ES-I3 (cell line): ENCODE data around the gene LRR1.

Experiments
- H3K36me3 ChIP-seq: 2 replicates; pipeline ENCODE4 v1.6.1; 2013; ENCODE audit warnings: mild to moderate bottlenecking, low read length, control low read depth, moderate library complexity; ENCODE audit not compliant: insufficient read depth
- H3K4me1 ChIP-seq: 2 replicates; pipeline ENCODE4 v1.6.1; 2013; ENCODE audit warnings: mild to moderate bottlenecking, control low read depth, low read length; ENCODE audit not compliant: insufficient read depth
- H3K9ac ChIP-seq: 2 replicates; pipeline ENCODE4 v1.6.1; 2013; ENCODE audit warnings: low read depth, mild to moderate bottlenecking, low read length, moderate library complexity
- H3K9me3 ChIP-seq: 2 replicates; pipeline ENCODE4 v1.6.1; 2013; ENCODE audit warnings: mild to moderate bottlenecking, low read length, moderate library complexity; ENCODE audit not compliant: control insufficient read depth, insufficient read depth

Gene LRR1

GRCh38 chr14:49598485-49599300, at the start of gene LRR1:
LRR1 (plus strand) TSS chr14:49598940; CDS start chr14:49599021, 81 bp downstream.
- Histone ChIP-seq H3K4me1 (0 out of 2 replicates have a peak, but pooled peaks cover 4% of the 10 kb centered on the region), H3K36me3 (no peaks in the 10 kb centered on the region), H3K9ac (peak within 1 kb of the TSS; percentile 94), H3K9me3 (no peaks in the 10 kb centered on the region)

GRCh38 chr14:49549446-49549845, 49.3 kb upstream of the LRR1 start:
- Histone ChIP-seq H3K9ac (no peak overlapping the region), H3K36me3 (no peaks in the 10 kb centered on the region), H3K9me3 (peaks cover 3% of the 10 kb centered on the region; the same call in 1 of the 2 replicates), H3K4me1 (peaks cover 13% of the 10 kb centered on the region)

- Histone ChIP-seq H3K9me3 (peaks cover 3% of the 10 kb centered on the region; the same call in 1 of the 2 replicates), H3K9ac (no peak overlapping the region), H3K36me3 (no peaks in the 10 kb centered on the region), H3K4me1 (peaks cover 13% of the 10 kb centered on the region)
Measured at GRCh38 chr14:49549881-49550280, 48.9 kb upstream of the LRR1 start.

GRCh38 chr14:49550286-49551184, 48.2 kb upstream of the LRR1 start:
- peaks cover 13% of the 10 kb centered on the region for H3K4me1 ChIP-seq
- H3K9me3 ChIP-seq: peaks cover 3% of the 10 kb centered on the region; the same call in 1 of the 2 replicates
- H3K9ac ChIP-seq: no peak overlapping the region
- no peaks in the 10 kb centered on the region for H3K36me3 ChIP-seq

- no peaks in the 10 kb centered on the region for H3K36me3 ChIP-seq
- no peak overlapping the region for H3K9ac ChIP-seq
- H3K9me3 ChIP-seq: peaks cover 3% of the 10 kb centered on the region; the same call in 1 of the 2 replicates
- peaks cover 13% of the 10 kb centered on the region for H3K4me1 ChIP-seq
Measured at GRCh38 chr14:49551569-49551968, 47.2 kb upstream of the LRR1 start.

- Histone ChIP-seq H3K4me1 (peaks cover 13% of the 10 kb centered on the region), H3K36me3 (no peaks in the 10 kb centered on the region), H3K9me3 (peaks cover 3% of the 10 kb centered on the region; the same call in 1 of the 2 replicates), H3K9ac (no peak overlapping the region)
Measured at GRCh38 chr14:49553106-49553505, 45.6 kb upstream of the LRR1 start.

GRCh38 chr14:49553892-49554291, 44.8 kb upstream of the LRR1 start:
- Histone ChIP-seq H3K9me3 (no peaks in the 10 kb centered on the region), H3K36me3 (no peaks in the 10 kb centered on the region), H3K9ac (no peak overlapping the region), H3K4me1 (peaks cover 13% of the 10 kb centered on the region)

- no peak overlapping the region for H3K9ac ChIP-seq
- no peaks in the 10 kb centered on the region for H3K9me3 ChIP-seq
- H3K4me1 ChIP-seq: no peaks in the 10 kb centered on the region
- no peaks in the 10 kb centered on the region for H3K36me3 ChIP-seq
Measured at GRCh38 chr14:49559979-49560768, 38.6 kb upstream of the LRR1 start.

GRCh38 chr14:49566714-49567113, 32.0 kb upstream of the LRR1 start:
- no peak overlapping the region for H3K9ac ChIP-seq
- peaks cover 3% of the 10 kb centered on the region; the same call in 1 of the 2 replicates for H3K36me3 ChIP-seq
- H3K4me1 ChIP-seq: no peaks in the 10 kb centered on the region
- H3K9me3 ChIP-seq: no peaks in the 10 kb centered on the region

- H3K4me1 ChIP-seq: no peaks in the 10 kb centered on the region
- no peak overlapping the region for H3K9ac ChIP-seq
- H3K36me3 ChIP-seq: peaks cover 4% of the 10 kb centered on the region
- no peaks in the 10 kb centered on the region for H3K9me3 ChIP-seq
Measured at GRCh38 chr14:49569281-49569680, 29.5 kb upstream of the LRR1 start.

GRCh38 chr14:49574038-49574437, 24.7 kb upstream of the LRR1 start:
- no peak overlapping the region for H3K9ac ChIP-seq
- no peaks in the 10 kb centered on the region for H3K4me1 ChIP-seq
- H3K9me3 ChIP-seq: no peaks in the 10 kb centered on the region
- peaks cover 24% of the 10 kb centered on the region for H3K36me3 ChIP-seq

- Histone ChIP-seq H3K9ac (no peak overlapping the region), H3K9me3 (no peaks in the 10 kb centered on the region), H3K4me1 (peaks cover 6% of the 10 kb centered on the region; the same call in 1 of the 2 replicates), H3K36me3 (peaks cover 28% of the 10 kb centered on the region)
Measured at GRCh38 chr14:49578141-49578540, 20.6 kb upstream of the LRR1 start.

- Histone ChIP-seq H3K9me3 (no peaks in the 10 kb centered on the region), H3K36me3 (peaks cover 37% of the 10 kb centered on the region), H3K4me1 (peaks cover 16% of the 10 kb centered on the region; the same call in 1 of the 2 replicates), H3K9ac (no peak overlapping the region)
Measured at GRCh38 chr14:49579841-49580240, 18.9 kb upstream of the LRR1 start.
